Mononuclear cell (primary cell): ENCODE measurements around the gene GPER1. TPM values are rescaled to one million over a fixed set of nuclear protein-coding genes. Genes with fewer than 3 reads are reported as not detected.
"Not testable (repeated sequence)": the region's sequence is repeated elsewhere in the genome, so short reads cannot be mapped to it uniquely, and the experiment has no call there.

Experiments
- H3K27me3 ChIP-seq: 2 replicates; pipeline ENCODE4 v1.6.0; 2011; ENCODE audit warnings: low read length, control low read depth; ENCODE audit not compliant: insufficient read depth
- H3K4me1 ChIP-seq: 2 replicates; pipeline ENCODE4 v1.5.1; 2011; ENCODE audit warnings: mild to moderate bottlenecking, low read length, control low read depth; ENCODE audit not compliant: insufficient read depth
- H3K4me3 ChIP-seq: 2 replicates; pipeline ENCODE4 v1.5.1; 2011; ENCODE audit warnings: mild to moderate bottlenecking, low read length, moderate library complexity
- H3K9me3 ChIP-seq: 2 replicates; pipeline ENCODE4 v1.5.1; 2011; ENCODE audit warnings: low read depth, mild to moderate bottlenecking, control low read depth, low read length
- total RNA-seq: library from RNA; depleted of rRNA; stranded (reverse); fragments of >200 nt; gene quantifications from one replicate; pipeline ENCODE4 v1.2.3, GENCODE V29; 2012

GPER1 gene
- total RNA-seq, 1 donor: 0.42 TPM

DNA sequence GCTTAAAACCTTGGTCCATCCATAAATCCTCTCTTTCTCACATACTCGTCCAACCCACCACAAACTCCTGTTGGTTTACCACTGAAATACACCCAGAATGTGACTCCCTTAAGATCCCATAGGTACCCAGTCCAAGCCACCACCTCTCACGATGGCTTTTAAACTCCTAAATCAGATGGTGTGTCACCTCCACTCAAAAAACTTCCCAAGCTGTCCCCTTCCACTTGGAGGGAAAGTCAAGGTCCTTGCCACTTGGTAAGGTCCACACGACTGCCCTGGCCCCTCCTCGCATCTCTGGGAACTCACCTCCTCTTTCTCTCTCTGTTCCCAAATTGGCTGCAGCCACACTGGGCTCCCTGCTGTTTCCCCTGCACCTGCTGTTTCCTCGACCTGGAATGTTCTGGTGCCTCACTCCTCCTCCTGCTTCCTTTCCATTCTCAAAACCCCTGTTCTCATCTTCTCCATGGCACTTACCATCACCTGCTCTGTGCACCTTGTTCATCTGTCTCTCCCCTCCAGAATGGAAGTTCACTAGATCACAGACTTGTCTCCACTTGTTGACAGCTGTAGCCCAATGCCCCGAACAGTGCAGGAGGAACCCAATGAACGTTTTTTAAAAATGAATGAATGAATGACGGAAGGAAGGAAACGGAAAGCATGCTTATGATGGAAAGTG lies 49.1 kb downstream of the GPER1 start:
- H3K4me3 ChIP-seq: no peak overlapping the region
- H3K9me3 ChIP-seq: no peaks in the 10 kb centered on the region
- no peaks in the 10 kb centered on the region for H3K27me3 ChIP-seq
- peaks cover 18% of the 10 kb centered on the region for H3K4me1 ChIP-seq

- no peaks in the 10 kb centered on the region for H3K27me3 ChIP-seq
- H3K9me3 ChIP-seq: no peaks in the 10 kb centered on the region
- H3K4me1 ChIP-seq: peaks cover 18% of the 10 kb centered on the region
- peak overlapping the region; percentile 73 for H3K4me3 ChIP-seq
Measured at GRCh38 chr7:1137517-1138167, 49.7 kb downstream of the GPER1 start.

DNA sequence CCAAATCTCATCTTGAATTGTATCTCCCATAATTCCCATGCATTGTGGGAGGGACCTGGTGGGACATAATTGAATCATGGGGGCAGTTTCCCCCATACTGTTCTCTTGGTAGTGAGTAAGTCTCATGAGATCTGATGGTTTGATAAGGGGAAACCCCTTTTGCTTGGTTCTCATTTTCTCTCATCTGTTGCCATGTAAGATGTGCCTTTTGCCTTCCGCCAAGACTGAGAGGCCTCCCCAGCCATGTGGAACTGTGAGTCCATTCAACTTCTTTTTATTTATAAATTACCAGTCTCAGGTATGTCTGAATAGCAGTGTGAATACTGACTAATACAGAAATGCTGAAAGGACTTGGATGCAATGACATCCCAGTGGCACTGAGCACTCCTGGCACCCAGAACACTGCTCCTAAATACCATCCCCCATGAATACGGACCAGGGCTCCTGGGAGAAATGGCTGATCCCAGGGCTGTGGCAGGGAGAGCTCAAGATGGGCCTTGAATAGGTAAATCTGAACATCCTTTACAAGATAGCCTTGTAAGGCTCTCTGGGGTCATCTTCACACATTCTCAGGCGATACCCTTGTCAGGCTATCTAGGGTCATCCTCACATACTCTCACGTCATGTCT lies 52.7 kb downstream of the GPER1 start:
- Histone ChIP-seq H3K4me1 (peaks cover 18% of the 10 kb centered on the region), H3K27me3 (no peaks in the 10 kb centered on the region), H3K9me3 (no peaks in the 10 kb centered on the region), H3K4me3 (no peak overlapping the region)

DNA sequence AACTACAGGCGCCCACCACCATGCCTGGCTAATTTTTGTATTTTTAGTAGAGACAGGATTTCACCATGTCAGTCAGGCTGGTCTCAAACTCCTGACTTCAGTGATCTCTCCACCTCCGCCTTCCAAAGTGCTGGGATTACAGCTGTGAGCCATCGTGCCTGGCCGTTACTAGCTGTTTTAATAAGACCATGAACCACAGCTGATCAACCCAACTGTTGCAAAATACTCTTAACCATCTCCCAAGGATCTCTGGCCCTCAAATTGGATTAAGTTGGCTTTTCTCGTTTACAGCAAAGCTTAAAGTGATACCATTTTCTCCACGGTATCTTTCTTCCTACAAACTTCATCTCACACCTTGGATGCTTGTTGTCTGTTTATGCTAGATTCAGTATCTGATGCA lies 53.7 kb downstream of the GPER1 start:
- peaks cover 16% of the 10 kb centered on the region for H3K4me1 ChIP-seq

GRCh38 chr7:1142051-1142635 lies 54.2 kb downstream of the GPER1 start:
- Histone ChIP-seq H3K4me1 (peaks cover 12% of the 10 kb centered on the region), H3K4me3 (no peak overlapping the region), H3K9me3 (no peaks in the 10 kb centered on the region), H3K27me3 (no peaks in the 10 kb centered on the region)

More for the DNA sequence above, 53.7 kb downstream of the GPER1 start:
- no peak overlapping the region for H3K4me3 ChIP-seq
- H3K9me3 ChIP-seq: no peaks in the 10 kb centered on the region
- no peaks in the 10 kb centered on the region for H3K27me3 ChIP-seq

GRCh38 chr7:1143031-1143430 lies 55.1 kb downstream of the GPER1 start:
- H3K4me1 ChIP-seq, H3K4me3 ChIP-seq, H3K9me3 ChIP-seq, H3K27me3 ChIP-seq: not testable (repeated sequence)

Other genes starting within 250 kb of the GPER1 start
- 20.7 TPM for gene GET4, start 211.6 kb upstream of the GPER1 start, total RNA-seq
- 24.3 TPM for gene ADAP1, start 133.4 kb upstream of the GPER1 start, total RNA-seq
- 33.4 TPM for gene COX19, start 112.6 kb upstream of the GPER1 start, total RNA-seq
- gene CYP2W1, start 104.9 kb upstream of the GPER1 start, total RNA-seq: not detected
- 4.3 TPM for gene GPR146, start 43.6 kb upstream of the GPER1 start, total RNA-seq
- gene ZFAND2A, start 72.1 kb downstream of the GPER1 start, total RNA-seq: 66.2 TPM
- not detected for gene UNCX, start 144.8 kb downstream of the GPER1 start, total RNA-seq